ENCODE results near the gene TM4SF20. TPM values are rescaled to one million over a fixed set of nuclear protein-coding genes. Genes with fewer than 3 reads are reported as not detected.

TM4SF20 gene
- total RNA-seq, 4 donors from 2014 or later, result not detected

GRCh38 chr2:227395556-227395955, 16.4 kb upstream of the TM4SF20 start:
- no peak for TF ChIP-seq POLR2A (IDR thresholded peaks at IDR 0.05)
- no peak for TF ChIP-seq CTCF (IDR thresholded peaks at IDR 0.05)
- WGBS, 2 donors, result 52 to 58% methylated on average over 1 of the region's 1 CpG
- no peak for DNase-seq (ENCODE audit: low spot score in 2 of 2)
- no peak overlapping the region for H3K4me3 ChIP-seq (ENCODE audit: low read depth, poor library complexity, severe bottlenecking)
- intact Hi-C loops (cut with DNase I; ENCODE audit: low total_unique reads), result no loop called here

GRCh38 chr2:227394401-227394800, 15.3 kb upstream of the TM4SF20 start:
- 94 to 95% methylated on average over 2 of the region's 2 CpGs for WGBS, 2 donors
- TF ChIP-seq POLR2A (IDR thresholded peaks at IDR 0.05) (no peak), CTCF (IDR thresholded peaks at IDR 0.05) (no peak)
- no peak for DNase-seq (ENCODE audit: low spot score in 2 of 2)
- no peak overlapping the region for H3K4me3 ChIP-seq (ENCODE audit: low read depth, poor library complexity, severe bottlenecking)
- intact Hi-C loops (cut with DNase I; ENCODE audit: low total_unique reads), result no loop called here

GRCh38 chr2:227390468-227391256, 11.6 kb upstream of the TM4SF20 start:
- intact Hi-C loops (cut with DNase I; ENCODE audit: low total_unique reads), result no loop called here
- 88 to 90% methylated on average over 17 of the region's 17 CpGs for WGBS, 2 donors
- H3K4me3 ChIP-seq (ENCODE audit: low read depth, poor library complexity, severe bottlenecking), result no peak overlapping the region
- no peak for DNase-seq (ENCODE audit: low spot score in 2 of 2)
- TF ChIP-seq POLR2A (IDR thresholded peaks at IDR 0.05) (no peak), CTCF (IDR thresholded peaks at IDR 0.05) (no peak)

GRCh38 chr2:227389661-227390060, 10.6 kb upstream of the TM4SF20 start:
- no peak for TF ChIP-seq CTCF (IDR thresholded peaks at IDR 0.05)
- no peak for TF ChIP-seq POLR2A (IDR thresholded peaks at IDR 0.05)
- intact Hi-C loops (cut with DNase I; ENCODE audit: low total_unique reads), result no loop called here
- 87 to 91% methylated on average over 7 of the region's 7 CpGs for WGBS, 2 donors
- no peak overlapping the region for H3K4me3 ChIP-seq (ENCODE audit: low read depth, poor library complexity, severe bottlenecking)
- DNase-seq (ENCODE audit: low spot score in 2 of 2), result no peak

GRCh38 chr2:227389231-227389630, 10.1 kb upstream of the TM4SF20 start:
- DNase-seq (ENCODE audit: low spot score in 2 of 2), result no peak
- H3K4me3 ChIP-seq (ENCODE audit: low read depth, poor library complexity, severe bottlenecking), result no peak overlapping the region
- no peak for TF ChIP-seq POLR2A (IDR thresholded peaks at IDR 0.05)
- no peak for TF ChIP-seq CTCF (IDR thresholded peaks at IDR 0.05)
- 89 to 91% methylated on average over 3 of the region's 3 CpGs for WGBS, 2 donors
- intact Hi-C loops (cut with DNase I; ENCODE audit: low total_unique reads), result no loop called here

Measured in lower leg skin (tissue), 4 donors.